GM23338 (cell line): ENCODE results near the gene ZNF628.

Experiments used
- CREB1 ChIP-seq: fragments of 250-450 bp; sonication (Bioruptor Pico); IDR thresholded peaks from 2 replicates; pipeline ENCODE4 v1.5.0; 2020; ENCODE audit warnings: low read depth, mild to moderate bottlenecking, moderate library complexity
- EZH2 ChIP-seq: fragments of 200-600 bp; sonication (generic); IDR thresholded peaks from one replicate; pipeline ENCODE4 v1.8.0; 2017; ENCODE audit warnings: antibody characterized with exemption, mild to moderate bottlenecking, low read depth; ENCODE audit not compliant: unreplicated experiment
- EZH2phosphoT487 ChIP-seq: fragments of 200-600 bp; sonication (generic); IDR thresholded peaks from one replicate; pipeline ENCODE4 v1.8.1; 2018; ENCODE audit warnings: antibody characterized with exemption; ENCODE audit not compliant: unreplicated experiment
- POLR2AphosphoS5 ChIP-seq: IDR thresholded peaks from 2 replicates; pipeline ENCODE4 v1.6.1; 2016; ENCODE audit warnings: antibody characterized with exemption, low read depth
- TF ChIP-seq, protein P1 (sequence below), 2 experiments: fragments of 200-600 bp in 1 of 2; sonication (generic) in 1 of 2; conservative IDR thresholded peaks; 2 replicates each; pipeline versions ENCODE4 v1.5.1 to v1.6.1; 2016 to 2017; ENCODE audit warnings: antibody characterized with exemption in 2 of 2, low read depth in 2 of 2, mild to moderate bottlenecking in 2 of 2, moderate library complexity in 1 of 2
- TF ChIP-seq, protein P2 (sequence below): IDR thresholded peaks from one replicate; pipeline ENCODE4 v1.6.1; 2018; ENCODE audit warnings: antibody characterized with exemption; ENCODE audit not compliant: unreplicated experiment

DNA sequence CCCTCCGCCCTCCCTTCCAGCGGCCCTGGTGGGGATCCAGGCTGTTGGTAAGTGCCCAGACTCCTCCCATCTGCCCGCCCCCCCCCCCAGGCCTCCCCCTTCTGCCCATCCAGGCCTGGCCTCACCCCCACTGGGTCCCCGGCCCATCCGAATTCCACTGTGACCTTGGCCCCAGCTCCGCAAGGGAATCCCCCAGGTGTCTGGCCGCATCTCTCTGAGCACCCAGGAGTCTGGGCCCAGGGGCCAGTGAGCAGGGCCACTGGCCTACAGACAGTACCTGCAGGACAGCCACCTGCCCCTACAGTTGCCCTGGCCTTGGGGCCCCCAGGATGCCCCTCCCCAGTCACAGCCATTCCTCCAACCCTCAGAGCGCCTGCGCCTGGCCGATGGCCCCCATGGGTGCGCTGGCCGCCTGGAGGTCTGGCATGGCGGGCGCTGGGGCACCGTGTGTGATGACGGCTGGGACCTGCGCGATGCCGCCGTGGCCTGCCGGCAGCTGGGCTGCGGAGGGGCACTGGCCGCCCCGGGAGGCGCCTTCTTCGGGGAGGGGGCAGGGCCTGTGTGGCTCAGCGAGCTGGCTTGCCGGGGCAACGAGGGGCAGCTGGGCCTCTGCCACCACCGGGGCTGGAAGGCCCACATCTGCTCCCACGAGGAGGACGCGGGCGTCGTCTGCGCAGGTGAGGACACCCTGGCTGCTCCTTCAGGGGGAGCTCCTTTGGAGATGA lies 12.7 kb downstream of the ZNF628 start:
- no peak for TF ChIP-seq POLR2AphosphoS5
- TF ChIP-seq, protein P1, sequence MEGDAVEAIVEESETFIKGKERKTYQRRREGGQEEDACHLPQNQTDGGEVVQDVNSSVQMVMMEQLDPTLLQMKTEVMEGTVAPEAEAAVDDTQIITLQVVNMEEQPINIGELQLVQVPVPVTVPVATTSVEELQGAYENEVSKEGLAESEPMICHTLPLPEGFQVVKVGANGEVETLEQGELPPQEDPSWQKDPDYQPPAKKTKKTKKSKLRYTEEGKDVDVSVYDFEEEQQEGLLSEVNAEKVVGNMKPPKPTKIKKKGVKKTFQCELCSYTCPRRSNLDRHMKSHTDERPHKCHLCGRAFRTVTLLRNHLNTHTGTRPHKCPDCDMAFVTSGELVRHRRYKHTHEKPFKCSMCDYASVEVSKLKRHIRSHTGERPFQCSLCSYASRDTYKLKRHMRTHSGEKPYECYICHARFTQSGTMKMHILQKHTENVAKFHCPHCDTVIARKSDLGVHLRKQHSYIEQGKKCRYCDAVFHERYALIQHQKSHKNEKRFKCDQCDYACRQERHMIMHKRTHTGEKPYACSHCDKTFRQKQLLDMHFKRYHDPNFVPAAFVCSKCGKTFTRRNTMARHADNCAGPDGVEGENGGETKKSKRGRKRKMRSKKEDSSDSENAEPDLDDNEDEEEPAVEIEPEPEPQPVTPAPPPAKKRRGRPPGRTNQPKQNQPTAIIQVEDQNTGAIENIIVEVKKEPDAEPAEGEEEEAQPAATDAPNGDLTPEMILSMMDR (conservative IDR thresholded peaks at IDR 0.05; ENCODE audit: low read depth in 2 of 2), result no peak
- TF ChIP-seq EZH2, result no peak
- no peak for TF ChIP-seq EZH2phosphoT487
- no peak for TF ChIP-seq CREB1 (CRISPR knock-in tag)
- TF ChIP-seq, protein P2, sequence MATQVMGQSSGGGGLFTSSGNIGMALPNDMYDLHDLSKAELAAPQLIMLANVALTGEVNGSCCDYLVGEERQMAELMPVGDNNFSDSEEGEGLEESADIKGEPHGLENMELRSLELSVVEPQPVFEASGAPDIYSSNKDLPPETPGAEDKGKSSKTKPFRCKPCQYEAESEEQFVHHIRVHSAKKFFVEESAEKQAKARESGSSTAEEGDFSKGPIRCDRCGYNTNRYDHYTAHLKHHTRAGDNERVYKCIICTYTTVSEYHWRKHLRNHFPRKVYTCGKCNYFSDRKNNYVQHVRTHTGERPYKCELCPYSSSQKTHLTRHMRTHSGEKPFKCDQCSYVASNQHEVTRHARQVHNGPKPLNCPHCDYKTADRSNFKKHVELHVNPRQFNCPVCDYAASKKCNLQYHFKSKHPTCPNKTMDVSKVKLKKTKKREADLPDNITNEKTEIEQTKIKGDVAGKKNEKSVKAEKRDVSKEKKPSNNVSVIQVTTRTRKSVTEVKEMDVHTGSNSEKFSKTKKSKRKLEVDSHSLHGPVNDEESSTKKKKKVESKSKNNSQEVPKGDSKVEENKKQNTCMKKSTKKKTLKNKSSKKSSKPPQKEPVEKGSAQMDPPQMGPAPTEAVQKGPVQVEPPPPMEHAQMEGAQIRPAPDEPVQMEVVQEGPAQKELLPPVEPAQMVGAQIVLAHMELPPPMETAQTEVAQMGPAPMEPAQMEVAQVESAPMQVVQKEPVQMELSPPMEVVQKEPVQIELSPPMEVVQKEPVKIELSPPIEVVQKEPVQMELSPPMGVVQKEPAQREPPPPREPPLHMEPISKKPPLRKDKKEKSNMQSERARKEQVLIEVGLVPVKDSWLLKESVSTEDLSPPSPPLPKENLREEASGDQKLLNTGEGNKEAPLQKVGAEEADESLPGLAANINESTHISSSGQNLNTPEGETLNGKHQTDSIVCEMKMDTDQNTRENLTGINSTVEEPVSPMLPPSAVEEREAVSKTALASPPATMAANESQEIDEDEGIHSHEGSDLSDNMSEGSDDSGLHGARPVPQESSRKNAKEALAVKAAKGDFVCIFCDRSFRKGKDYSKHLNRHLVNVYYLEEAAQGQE, result no peak
